Tibial artery (tissue), 4 donors: ENCODE measurements around the gene EVA1C.

ENCODE experiments used
- DNase-seq, 2 donors: peaks; one replicate each; pipeline ENCODE4 v3.0.0-alpha.2; 2019
- H3K27ac ChIP-seq, 2 donors: fragments of 200-600 bp; sonication (generic) in 1 of 2; 1 replicate in 1 of 2; 2 replicates in 1 of 2; pipeline ENCODE4 v1.5.1; 2018 to 2019; ENCODE audit warnings: mild to moderate bottlenecking in 1 of 2
- H3K27me3 ChIP-seq, 2 donors: fragments of 200-600 bp; sonication (generic) in 1 of 2; one replicate each; pipeline versions ENCODE4 v1.5.1 to v1.6.0; 2016 to 2019
- H3K36me3 ChIP-seq, 3 donors: fragments of 200-600 bp; sonication (generic) in 2 of 3; one replicate each; pipeline ENCODE4 v1.5.1; 2016 to 2019; ENCODE audit warnings: mild to moderate bottlenecking in 2 of 3
- H3K4me1 ChIP-seq, 4 donors: fragments of 200-600 bp; sonication (generic) in 2 of 4; 1 replicate in 3 of 4; 2 replicates in 1 of 4; pipeline ENCODE4 v1.5.1; 2016 to 2019
- H3K4me3 ChIP-seq, 2 donors: fragments of 200-600 bp; sonication (generic) in 1 of 2; 1 replicate in 1 of 2; 2 replicates in 1 of 2; pipeline ENCODE4 v1.5.1; 2018 to 2019; ENCODE audit warnings: mild to moderate bottlenecking in 2 of 2
- H3K9me3 ChIP-seq, 3 donors: fragments of 200-600 bp; sonication (generic) in 1 of 3; one replicate each; pipeline ENCODE4 v1.5.1; 2016 to 2019
- intact Hi-C: fragments of 100-400 bp; cut with DNase I; formaldehyde crosslinking; loops from one replicate; pipeline ENCODE4 v1.15.0; 2023; ENCODE audit warnings: low total_unique reads
- TF ChIP-seq, protein P1 (sequence below), 2 experiments: fragments of 200-600 bp in 1 of 2; fragments of 450-650 bp in 1 of 2; IDR thresholded peaks; one replicate each; pipeline ENCODE4 v1.5.1; 2017 to 2019; ENCODE audit warnings: antibody characterized with exemption in 2 of 2, mild to moderate bottlenecking in 1 of 2, moderate library complexity in 1 of 2

EVA1C gene

DNA sequence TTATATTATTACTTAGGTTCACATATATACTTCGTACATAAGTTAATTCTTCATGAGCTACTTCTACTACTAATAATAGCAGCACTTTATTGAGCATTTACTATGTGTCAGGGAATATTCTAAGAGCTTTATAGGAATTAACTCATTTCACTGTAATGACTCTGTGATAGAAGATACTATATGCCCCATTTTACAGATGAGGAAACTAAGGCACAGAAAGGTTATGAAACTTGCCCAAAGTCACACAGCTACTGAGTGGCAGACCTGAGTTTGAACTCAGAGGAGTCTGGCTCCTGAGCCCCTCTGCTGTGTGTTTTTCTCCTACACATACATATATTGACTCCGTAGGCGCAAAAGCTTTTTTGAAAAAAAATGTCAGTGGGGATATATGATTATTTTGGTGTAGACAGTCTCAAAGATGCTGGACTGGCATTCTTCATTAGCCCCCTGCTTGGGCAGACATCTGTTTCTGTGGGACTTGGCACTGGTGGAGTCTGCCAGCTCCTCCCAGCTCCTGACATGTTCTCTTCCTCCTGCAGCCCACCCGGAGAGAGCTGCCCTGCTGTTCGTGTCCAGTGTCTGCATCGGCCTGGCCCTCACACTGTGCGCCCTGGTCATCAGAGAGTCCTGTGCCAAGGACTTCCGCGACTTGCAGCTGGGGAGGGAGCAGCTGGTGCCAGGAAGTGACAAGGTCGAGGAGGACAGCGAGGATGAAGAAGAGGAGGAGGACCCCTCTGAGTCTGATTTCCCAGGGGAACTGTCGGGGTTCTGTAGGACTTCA, 102.0 kb downstream of the EVA1C start:
- no peak overlapping the region for H3K4me3 ChIP-seq
- no peak overlapping the region for H3K27ac ChIP-seq
- no peak for DNase-seq
- TF ChIP-seq, protein P1, sequence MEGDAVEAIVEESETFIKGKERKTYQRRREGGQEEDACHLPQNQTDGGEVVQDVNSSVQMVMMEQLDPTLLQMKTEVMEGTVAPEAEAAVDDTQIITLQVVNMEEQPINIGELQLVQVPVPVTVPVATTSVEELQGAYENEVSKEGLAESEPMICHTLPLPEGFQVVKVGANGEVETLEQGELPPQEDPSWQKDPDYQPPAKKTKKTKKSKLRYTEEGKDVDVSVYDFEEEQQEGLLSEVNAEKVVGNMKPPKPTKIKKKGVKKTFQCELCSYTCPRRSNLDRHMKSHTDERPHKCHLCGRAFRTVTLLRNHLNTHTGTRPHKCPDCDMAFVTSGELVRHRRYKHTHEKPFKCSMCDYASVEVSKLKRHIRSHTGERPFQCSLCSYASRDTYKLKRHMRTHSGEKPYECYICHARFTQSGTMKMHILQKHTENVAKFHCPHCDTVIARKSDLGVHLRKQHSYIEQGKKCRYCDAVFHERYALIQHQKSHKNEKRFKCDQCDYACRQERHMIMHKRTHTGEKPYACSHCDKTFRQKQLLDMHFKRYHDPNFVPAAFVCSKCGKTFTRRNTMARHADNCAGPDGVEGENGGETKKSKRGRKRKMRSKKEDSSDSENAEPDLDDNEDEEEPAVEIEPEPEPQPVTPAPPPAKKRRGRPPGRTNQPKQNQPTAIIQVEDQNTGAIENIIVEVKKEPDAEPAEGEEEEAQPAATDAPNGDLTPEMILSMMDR (IDR thresholded peaks at IDR 0.05) = no peak
- H3K9me3 ChIP-seq = no peaks in the 10 kb centered on the region
- intact Hi-C loops = no loop called here
- peaks cover 0 to 7% (median 0%) of the 10 kb centered on the region in 4 donors for H3K4me1 ChIP-seq
- peaks cover 22 to 39% (median 31%) of the 10 kb centered on the region in 3 donors for H3K36me3 ChIP-seq
- no peaks in the 10 kb centered on the region for H3K27me3 ChIP-seq

DNA sequence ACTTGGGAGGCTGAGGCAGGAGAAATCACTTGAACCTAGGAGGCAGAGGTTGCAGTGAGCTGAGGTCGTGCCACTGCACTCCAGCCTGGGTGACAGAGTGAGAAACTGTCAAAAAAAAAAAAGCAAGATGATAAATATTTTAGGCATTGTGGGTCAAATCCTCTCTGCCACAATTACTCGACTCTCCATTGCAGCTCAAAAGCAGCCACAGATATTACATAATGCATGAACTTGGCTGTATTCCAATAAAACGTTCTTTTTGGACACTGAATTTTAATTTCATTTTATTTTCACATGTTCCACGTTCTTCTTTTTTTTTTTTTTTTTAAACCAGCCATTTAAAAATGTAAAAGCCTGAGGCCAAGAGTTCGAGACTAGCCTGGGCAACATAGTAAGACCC, 103.4 kb downstream of the EVA1C start:
- DNase-seq = no peak
- H3K4me3 ChIP-seq = no peak overlapping the region
- TF ChIP-seq, protein P1 (IDR thresholded peaks at IDR 0.05) = no peak
- H3K4me1 ChIP-seq = peaks cover 0 to 7% (median 0%) of the 10 kb centered on the region in 4 donors
- H3K27me3 ChIP-seq = no peaks in the 10 kb centered on the region
- no peak overlapping the region for H3K27ac ChIP-seq
- intact Hi-C loops = no loop called here
- no peaks in the 10 kb centered on the region for H3K9me3 ChIP-seq
- peaks cover 14 to 30% (median 22%) of the 10 kb centered on the region in 3 donors for H3K36me3 ChIP-seq

DNA sequence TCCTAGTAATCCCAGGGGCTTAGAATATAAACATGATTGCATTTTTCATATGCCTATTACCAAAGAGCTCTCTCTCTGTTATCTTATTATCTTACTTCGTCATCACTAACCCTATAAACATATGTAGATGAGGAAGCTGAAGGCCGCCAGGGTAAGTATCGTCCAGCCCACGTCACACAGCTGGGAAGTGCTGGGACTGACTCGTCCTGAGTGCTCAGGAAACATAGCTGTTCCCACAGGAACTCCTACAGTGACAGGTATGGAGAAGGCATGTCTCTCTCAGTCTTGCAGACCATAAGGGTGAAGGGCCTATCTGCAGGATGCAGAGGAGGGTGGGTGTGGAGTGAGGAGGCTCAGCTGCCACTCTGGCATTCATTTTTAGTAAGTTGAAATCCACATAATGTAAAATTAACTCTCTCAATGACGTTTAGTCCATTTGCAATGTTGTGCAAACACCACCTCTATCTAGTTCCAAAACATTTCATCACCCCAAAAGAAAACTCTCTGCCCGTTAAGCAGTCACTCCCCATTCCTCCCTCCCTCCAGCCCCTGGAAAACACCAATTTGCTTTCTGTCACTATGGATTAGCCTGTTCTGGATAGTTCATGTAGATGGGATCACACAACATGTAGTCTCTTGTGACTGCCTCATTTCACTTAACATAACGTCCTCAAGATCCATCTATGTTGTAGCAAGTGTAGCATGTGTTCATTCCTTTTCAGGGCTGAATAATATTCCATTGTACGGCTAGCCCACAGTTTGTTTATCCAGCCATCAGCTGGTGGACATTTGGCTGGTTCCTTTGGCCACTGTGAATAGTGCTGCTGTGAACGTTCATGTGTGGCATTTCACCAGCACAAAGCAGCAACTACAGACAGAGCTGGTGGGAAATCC, 104.5 kb downstream of the EVA1C start:
- intact Hi-C loops = no loop called here

DNA sequence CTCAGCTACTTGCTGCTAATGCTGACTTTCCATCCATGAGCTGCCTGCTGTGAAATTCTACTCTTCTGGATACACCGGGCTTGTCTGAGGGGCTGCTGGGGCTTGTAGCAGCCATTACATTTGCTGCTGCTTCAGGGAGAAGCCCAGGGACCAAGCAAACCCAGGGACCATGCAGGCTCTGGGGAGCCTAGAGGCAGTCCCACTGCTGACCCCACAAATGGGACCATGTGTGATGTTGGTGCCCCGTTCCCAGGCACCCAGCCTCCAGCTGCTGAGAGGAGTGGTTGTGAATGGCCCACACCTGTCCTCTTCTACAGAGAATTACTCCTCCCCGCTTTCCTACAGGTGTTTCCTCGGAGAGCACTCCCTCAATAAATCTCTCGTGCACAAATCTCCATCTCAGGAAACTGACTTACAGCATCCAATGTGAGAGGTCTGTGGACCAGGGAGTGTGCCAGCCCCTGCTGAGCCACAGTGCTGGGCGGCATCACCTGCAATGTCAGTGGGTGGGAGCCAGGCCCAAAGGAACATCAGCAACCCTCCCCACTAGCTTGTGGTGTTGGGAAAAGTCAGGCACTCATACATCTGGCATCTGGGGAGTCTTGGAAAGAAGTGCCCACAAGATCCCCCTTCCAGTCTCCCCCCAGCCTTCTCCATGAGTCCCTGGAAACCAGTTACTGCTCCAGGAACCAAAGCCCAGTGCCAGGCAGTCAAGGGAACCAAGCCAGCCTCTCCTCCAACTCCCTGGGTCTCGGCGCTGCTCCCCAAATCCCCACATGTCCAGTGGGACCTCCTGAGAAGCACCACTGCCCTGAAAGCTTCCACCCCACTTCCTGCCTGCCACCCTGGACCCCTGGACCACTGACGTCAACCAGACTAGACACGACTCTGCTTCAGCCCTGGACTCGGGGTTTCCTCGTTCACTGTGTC, 107.7 kb downstream of the EVA1C start:
- TF ChIP-seq, protein P1 (IDR thresholded peaks at IDR 0.05) = no peak
- Histone ChIP-seq H3K4me1 (peaks cover 0 to 18% (median 6%) of the 10 kb centered on the region in 4 donors), H3K27ac (peak overlapping the region in 1 of 2 donors; percentile 46), H3K36me3 (peaks cover 4 to 5% (median 4%) of the 10 kb centered on the region in 3 donors), H3K9me3 (no peaks in the 10 kb centered on the region), H3K27me3 (no peaks in the 10 kb centered on the region), H3K4me3 (no peak overlapping the region)
- no peak for DNase-seq
- intact Hi-C loops = no loop called here

More for the DNA sequence above, 104.5 kb downstream of the EVA1C start:
- Histone ChIP-seq H3K4me1 (peaks cover 0 to 16% (median 6%) of the 10 kb centered on the region in 4 donors), H3K27me3 (no peaks in the 10 kb centered on the region), H3K36me3 (peaks cover 9 to 20% (median 19%) of the 10 kb centered on the region in 3 donors), H3K9me3 (no peaks in the 10 kb centered on the region), H3K27ac (no peak overlapping the region), H3K4me3 (no peak overlapping the region)
- TF ChIP-seq, protein P1 (IDR thresholded peaks at IDR 0.05) = no peak
- no peak for DNase-seq
